Natural killer cell (primary cell): ENCODE measurements around the gene CARMIL3. TPM values are rescaled to one million over a fixed set of nuclear protein-coding genes. Genes with fewer than 3 reads are reported as not detected.

Experiments used
- ATAC-seq, 3 donors: fragments of 150-1000 bp in 2 of 3; fragments of 200-7000 bp in 1 of 3; cut with Tn5 transposase; 1 replicate in 1 of 3; 2 replicates in 2 of 3; pipeline ENCODE4 v1.10.0; 2021; ENCODE audit warnings: mild to moderate bottlenecking in 2 of 3, moderate library complexity in 2 of 3
- DNase-seq, 2 donors: peaks; one replicate each; pipeline versions ENCODE4 v3.0.0 to v3.0.0-alpha.2; 2013 to 2021; ENCODE audit warnings: mixed read lengths in 1 of 2
- H3K27ac ChIP-seq: one replicate; pipeline ENCODE4 v1.5.1; 2013; ENCODE audit warnings: mild to moderate bottlenecking, low read length
- H3K27me3 ChIP-seq: one replicate; pipeline ENCODE4 v1.6.1; 2013; ENCODE audit warnings: low read length; ENCODE audit not compliant: control insufficient read depth, insufficient read depth
- H3K36me3 ChIP-seq: one replicate; pipeline ENCODE4 v1.6.1; 2013; ENCODE audit warnings: low read length; ENCODE audit not compliant: control insufficient read depth, insufficient read depth
- H3K4me1 ChIP-seq: one replicate; pipeline ENCODE4 v1.6.1; 2013; ENCODE audit warnings: low read length; ENCODE audit not compliant: control insufficient read depth, insufficient read depth
- H3K4me3 ChIP-seq: one replicate; pipeline ENCODE4 v1.5.1; 2013; ENCODE audit warnings: low read length
- H3K9me3 ChIP-seq: one replicate; pipeline ENCODE4 v1.6.1; 2013; ENCODE audit warnings: low read length; ENCODE audit not compliant: control insufficient read depth, insufficient read depth
- H3K27ac Mint-ChIP-seq, 2 donors: one replicate each; pipeline ENCODE4 v1.8.0; 2022; ENCODE audit warnings: mild to moderate bottlenecking in 2 of 2, mixed read lengths in 2 of 2, moderate library complexity in 1 of 2
- H3K27me3 Mint-ChIP-seq, 2 donors: one replicate each; pipeline ENCODE4 v1.8.0; 2022; ENCODE audit warnings: low read depth in 2 of 2, mixed read lengths in 2 of 2
- H3K36me3 Mint-ChIP-seq: one replicate; pipeline ENCODE4 v1.8.0; 2022; ENCODE audit warnings: mixed read lengths
- H3K4me1 Mint-ChIP-seq, 2 donors: one replicate each; pipeline ENCODE4 v1.8.0; 2022; ENCODE audit warnings: mixed read lengths in 2 of 2
- H3K4me3 Mint-ChIP-seq: one replicate; pipeline ENCODE4 v1.8.0; 2022; ENCODE audit warnings: mild to moderate bottlenecking, moderate library complexity, mixed read lengths
- H3K9me3 Mint-ChIP-seq, 2 donors: one replicate each; pipeline ENCODE4 v1.8.0; 2022; ENCODE audit warnings: mixed read lengths in 2 of 2
- WGBS: methylation state at CpG from one replicate; pipeline ENCODE4 v1.1.7; 2013; ENCODE audit warnings: missing lambda C conversion rate; ENCODE audit not compliant: insufficient coverage; 5-methylcytosine and 5-hydroxymethylcytosine counted together
- intact Hi-C: fragments of 100-400 bp; cut with micrococcal nuclease; formaldehyde crosslinking; loops from one replicate; pipeline ENCODE4 v1.14.2; 2022
- total RNA-seq, 4 donors: library from RNA; stranded (reverse); fragments of 120-200 nt in 1 of 4; gene quantifications; one replicate each; pipeline versions ENCODE4 v1.2.3 to v1.2.4, GENCODE V29; 2013 to 2022
- TF ChIP-seq, protein P1 (sequence below): fragments of 200-600 bp; IDR thresholded peaks from one replicate; pipeline ENCODE4 v1.8.0; 2022; ENCODE audit warnings: antibody characterized with exemption

The CARMIL3 gene
- total RNA-seq, 3 donors from 2014 or later (not counting 1 experiment from before 2014, with no cell fraction given) = 17.8 to 28.6 (median 18.6) TPM

DNA sequence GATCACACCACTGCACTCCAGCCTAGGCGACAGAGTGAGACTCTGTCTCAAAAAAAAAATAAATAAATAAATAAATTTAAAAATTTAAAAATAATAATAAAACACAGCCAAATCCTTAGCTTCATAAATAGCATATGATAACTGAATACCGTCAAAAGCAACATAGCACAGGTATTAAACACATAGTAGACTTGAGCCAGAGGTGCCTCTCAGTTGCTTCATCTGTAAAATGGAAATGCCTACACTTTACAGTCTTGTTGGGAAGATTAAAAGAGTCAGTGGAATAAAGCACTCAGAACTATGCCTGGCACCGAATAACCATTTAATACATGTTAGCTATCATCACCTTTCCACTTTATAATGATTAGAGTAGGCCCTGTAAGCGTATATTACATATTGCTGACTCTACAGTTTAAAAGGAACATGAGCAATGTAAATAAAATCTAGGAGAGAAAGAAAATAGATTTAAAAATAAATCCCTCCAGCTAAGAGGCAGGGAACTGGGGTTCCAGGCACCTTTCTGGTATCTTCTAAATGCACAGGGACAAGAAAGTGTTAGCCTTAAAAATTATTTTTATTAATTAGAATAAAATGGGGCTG lies 55.0 kb downstream of the CARMIL3 start:
- no peak for ATAC-seq
- TF ChIP-seq, protein P1, sequence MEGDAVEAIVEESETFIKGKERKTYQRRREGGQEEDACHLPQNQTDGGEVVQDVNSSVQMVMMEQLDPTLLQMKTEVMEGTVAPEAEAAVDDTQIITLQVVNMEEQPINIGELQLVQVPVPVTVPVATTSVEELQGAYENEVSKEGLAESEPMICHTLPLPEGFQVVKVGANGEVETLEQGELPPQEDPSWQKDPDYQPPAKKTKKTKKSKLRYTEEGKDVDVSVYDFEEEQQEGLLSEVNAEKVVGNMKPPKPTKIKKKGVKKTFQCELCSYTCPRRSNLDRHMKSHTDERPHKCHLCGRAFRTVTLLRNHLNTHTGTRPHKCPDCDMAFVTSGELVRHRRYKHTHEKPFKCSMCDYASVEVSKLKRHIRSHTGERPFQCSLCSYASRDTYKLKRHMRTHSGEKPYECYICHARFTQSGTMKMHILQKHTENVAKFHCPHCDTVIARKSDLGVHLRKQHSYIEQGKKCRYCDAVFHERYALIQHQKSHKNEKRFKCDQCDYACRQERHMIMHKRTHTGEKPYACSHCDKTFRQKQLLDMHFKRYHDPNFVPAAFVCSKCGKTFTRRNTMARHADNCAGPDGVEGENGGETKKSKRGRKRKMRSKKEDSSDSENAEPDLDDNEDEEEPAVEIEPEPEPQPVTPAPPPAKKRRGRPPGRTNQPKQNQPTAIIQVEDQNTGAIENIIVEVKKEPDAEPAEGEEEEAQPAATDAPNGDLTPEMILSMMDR = no peak
- Mint-ChIP-seq H3K4me1 (peaks cover 8% of the 10 kb centered on the region in 2 donors), H3K36me3 (peaks cover 10% of the 10 kb centered on the region), H3K27ac (no peak overlapping the region), H3K27me3 (no peaks in the 10 kb centered on the region), H3K9me3 (no peaks in the 10 kb centered on the region), H3K4me3 (no peak overlapping the region)
- Histone ChIP-seq H3K36me3 (peaks cover 7% of the 10 kb centered on the region), H3K4me3 (no peak overlapping the region), H3K27ac (no peak overlapping the region), H3K9me3 (no peaks in the 10 kb centered on the region), H3K4me1 (peaks cover 6% of the 10 kb centered on the region), H3K27me3 (no peaks in the 10 kb centered on the region)
- no peak for DNase-seq
- intact Hi-C loops = no loop called here
- WGBS = no CpG with 5 or more reads among the region's 4 CpGs

DNA sequence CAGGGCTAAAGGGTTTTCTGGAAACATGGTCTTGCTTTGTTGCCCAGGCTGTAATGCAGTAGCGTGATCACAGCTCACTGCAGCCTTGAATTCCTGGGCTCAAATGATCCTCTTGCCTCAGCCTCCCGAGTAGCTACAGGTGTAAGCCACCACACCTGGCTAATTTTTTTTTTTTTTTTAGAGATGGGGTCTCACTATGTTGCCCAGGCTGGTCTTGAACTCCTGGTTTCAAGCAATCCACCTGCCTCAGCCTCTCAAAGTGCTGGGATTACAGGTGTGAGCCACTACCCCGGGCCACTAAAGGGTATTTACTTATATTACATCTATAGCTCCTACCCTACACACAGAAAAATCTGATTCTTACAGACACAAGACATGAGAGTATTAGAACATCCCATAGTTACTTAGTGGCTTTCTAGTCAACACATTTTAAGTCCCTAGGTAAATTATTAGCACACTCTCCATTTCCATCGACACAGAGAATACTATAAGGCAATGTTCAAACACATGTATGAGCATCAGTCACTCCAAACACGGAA lies 56.6 kb downstream of the CARMIL3 start:
- peaks cover 4% of the 10 kb centered on the region for H3K36me3 ChIP-seq
- peaks cover 9% of the 10 kb centered on the region for H3K4me1 ChIP-seq
- peak overlapping the region; percentile 90 to 93 for H3K27ac Mint-ChIP-seq
- peaks cover 8% of the 10 kb centered on the region in 2 donors for H3K4me1 Mint-ChIP-seq
- intact Hi-C loops = loop anchor here (1.0 to 2.0 kb wide), 3 partner anchors 14 to 94 kb away; partner anchors contain the start of gene PCK2
- no peak for DNase-seq
- peak overlapping the region; percentile 47 for H3K27ac ChIP-seq
- H3K4me3 Mint-ChIP-seq = no peak overlapping the region
- ATAC-seq = peak in 2 of 3 donors; percentile 16 to 33
- TF ChIP-seq, protein P1 = no peak
- peaks cover 10% of the 10 kb centered on the region for H3K36me3 Mint-ChIP-seq
- H3K27me3 ChIP-seq = no peaks in the 10 kb centered on the region
- H3K27me3 Mint-ChIP-seq = no peaks in the 10 kb centered on the region
- no peaks in the 10 kb centered on the region for H3K9me3 ChIP-seq
- H3K9me3 Mint-ChIP-seq = no peaks in the 10 kb centered on the region
- WGBS = 37% methylated on average over 5 of the region's 5 CpGs
- H3K4me3 ChIP-seq = no peak overlapping the region

DNA sequence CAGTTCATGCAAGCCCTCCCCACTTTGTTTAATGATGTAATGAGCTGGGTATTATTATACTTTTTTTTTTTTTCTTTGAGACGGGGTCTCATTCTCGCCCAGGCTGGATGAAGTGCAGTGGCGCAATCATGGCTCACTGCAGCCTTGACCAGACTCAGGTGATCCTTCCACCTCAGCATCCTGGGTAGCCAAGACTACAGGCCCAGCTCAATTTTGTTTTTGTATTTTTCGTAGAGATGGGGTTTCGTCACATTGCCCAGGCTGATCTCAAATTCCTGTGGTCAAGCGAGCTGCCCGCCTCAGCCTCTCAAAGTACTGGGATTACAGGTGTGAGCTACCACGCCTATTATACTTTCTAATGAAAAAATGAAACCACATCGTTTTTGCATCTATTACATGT lies 58.3 kb downstream of the CARMIL3 start:
- Mint-ChIP-seq H3K9me3 (no peaks in the 10 kb centered on the region), H3K36me3 (no peaks in the 10 kb centered on the region), H3K4me1 (peaks cover 12 to 14% of the 10 kb centered on the region in 2 donors), H3K4me3 (no peak overlapping the region), H3K27me3 (no peaks in the 10 kb centered on the region), H3K27ac (peak overlapping the region in 1 of 2 donors; percentile 11)
- Histone ChIP-seq H3K27me3 (no peaks in the 10 kb centered on the region), H3K27ac (no peak overlapping the region), H3K4me1 (peaks cover 14% of the 10 kb centered on the region), H3K36me3 (no peaks in the 10 kb centered on the region), H3K9me3 (no peaks in the 10 kb centered on the region), H3K4me3 (no peak overlapping the region)
- WGBS = 93% methylated on average over 8 of the region's 9 CpGs
- intact Hi-C loops = no loop called here
- DNase-seq = no peak
- TF ChIP-seq, protein P1 = no peak
- ATAC-seq = no peak
